Gastroesophageal sphincter (tissue), 3 donors: ENCODE results near the gene UMODL1.

ENCODE experiments used
- EP300 ChIP-seq: sonication (generic); formaldehyde crosslinking; IDR thresholded peaks from one replicate; pipeline ENCODE4 v1.6.1; 2017; ENCODE audit warnings: antibody characterized with exemption, mild to moderate bottlenecking
- POLR2A ChIP-seq, 2 donors: fragments of 450-650 bp; IDR thresholded peaks; one replicate each; pipeline ENCODE4 v1.6.1; 2017; ENCODE audit warnings: antibody characterized with exemption in 2 of 2, mild to moderate bottlenecking in 2 of 2, moderate library complexity in 1 of 2
- POLR2AphosphoS5 ChIP-seq: sonication (generic); formaldehyde crosslinking; IDR thresholded peaks from one replicate; pipeline ENCODE4 v1.6.1; 2017; ENCODE audit warnings: antibody characterized with exemption
- TF ChIP-seq, protein P1 (sequence below), 4 experiments: fragments of 200-600 bp in 2 of 4; fragments of 450-650 bp in 2 of 4; sonication (generic) in 1 of 4; IDR thresholded peaks; one replicate each; pipeline ENCODE4 v1.5.1; 2017 to 2019; ENCODE audit warnings: antibody characterized with exemption in 4 of 4, mild to moderate bottlenecking in 2 of 4, moderate library complexity in 2 of 4

DNA sequence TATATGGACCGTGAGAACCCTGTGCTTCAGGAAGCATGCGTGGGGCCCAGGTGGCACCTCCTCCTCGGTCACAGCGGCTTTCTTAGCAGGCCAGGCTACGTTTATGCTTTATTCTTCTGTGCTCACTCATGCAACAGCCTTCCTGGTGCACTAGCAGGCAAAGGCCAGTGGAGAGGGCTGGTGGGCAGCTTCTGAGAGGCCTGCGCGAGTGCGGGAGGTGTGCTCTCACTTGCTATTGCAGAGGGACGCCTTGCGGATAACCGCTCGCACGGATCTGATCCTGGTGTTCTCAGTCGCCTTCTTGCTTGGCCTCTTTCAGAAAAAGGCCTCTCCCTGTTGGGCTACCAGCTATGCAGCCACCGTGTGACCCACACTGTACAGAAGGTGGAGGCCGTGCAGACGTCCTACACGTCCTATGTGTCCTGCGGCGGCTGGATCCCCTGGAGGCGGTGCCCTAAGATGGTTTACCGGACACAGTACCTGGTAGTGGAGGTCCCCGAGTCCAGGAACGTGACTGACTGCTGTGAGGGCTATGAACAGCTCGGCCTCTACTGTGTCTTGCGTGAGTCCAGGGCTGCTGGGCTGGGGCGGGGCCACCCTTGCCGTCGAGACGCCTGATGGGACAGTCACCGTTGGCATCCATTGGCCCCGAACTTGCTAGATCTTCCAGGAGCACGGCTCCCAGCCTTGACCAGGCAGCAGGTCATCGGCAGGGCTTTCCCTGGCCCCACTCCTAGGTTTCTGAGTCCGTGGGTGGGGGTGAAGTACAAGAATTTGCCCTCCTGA, 4.8 kb downstream of the UMODL1 start:
- TF ChIP-seq, protein P1, sequence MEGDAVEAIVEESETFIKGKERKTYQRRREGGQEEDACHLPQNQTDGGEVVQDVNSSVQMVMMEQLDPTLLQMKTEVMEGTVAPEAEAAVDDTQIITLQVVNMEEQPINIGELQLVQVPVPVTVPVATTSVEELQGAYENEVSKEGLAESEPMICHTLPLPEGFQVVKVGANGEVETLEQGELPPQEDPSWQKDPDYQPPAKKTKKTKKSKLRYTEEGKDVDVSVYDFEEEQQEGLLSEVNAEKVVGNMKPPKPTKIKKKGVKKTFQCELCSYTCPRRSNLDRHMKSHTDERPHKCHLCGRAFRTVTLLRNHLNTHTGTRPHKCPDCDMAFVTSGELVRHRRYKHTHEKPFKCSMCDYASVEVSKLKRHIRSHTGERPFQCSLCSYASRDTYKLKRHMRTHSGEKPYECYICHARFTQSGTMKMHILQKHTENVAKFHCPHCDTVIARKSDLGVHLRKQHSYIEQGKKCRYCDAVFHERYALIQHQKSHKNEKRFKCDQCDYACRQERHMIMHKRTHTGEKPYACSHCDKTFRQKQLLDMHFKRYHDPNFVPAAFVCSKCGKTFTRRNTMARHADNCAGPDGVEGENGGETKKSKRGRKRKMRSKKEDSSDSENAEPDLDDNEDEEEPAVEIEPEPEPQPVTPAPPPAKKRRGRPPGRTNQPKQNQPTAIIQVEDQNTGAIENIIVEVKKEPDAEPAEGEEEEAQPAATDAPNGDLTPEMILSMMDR (IDR thresholded peaks at IDR 0.05), result no peak
- TF ChIP-seq EP300 (no peak), POLR2A (IDR thresholded peaks at IDR 0.05) (no peak), POLR2AphosphoS5 (no peak)
